OCI-LY3 (cell line): ENCODE data around the gene HBG2.

Source experiments
- EZH2phosphoT487 ChIP-seq: fragments of 200-600 bp; shearing (Covaris generic); IDR thresholded peaks from 2 replicates; pipeline ENCODE4 v1.6.1; 2018; ENCODE audit warnings: antibody characterized with exemption, mixed run types, low read depth
- TF ChIP-seq, protein P1 (sequence below): fragments of 200-600, 300-600 bp; sonication (generic); IDR thresholded peaks from 2 replicates; pipeline ENCODE4 v1.5.1; 2014; ENCODE audit warnings: antibody characterized with exemption, low read length, low read depth

DNA sequence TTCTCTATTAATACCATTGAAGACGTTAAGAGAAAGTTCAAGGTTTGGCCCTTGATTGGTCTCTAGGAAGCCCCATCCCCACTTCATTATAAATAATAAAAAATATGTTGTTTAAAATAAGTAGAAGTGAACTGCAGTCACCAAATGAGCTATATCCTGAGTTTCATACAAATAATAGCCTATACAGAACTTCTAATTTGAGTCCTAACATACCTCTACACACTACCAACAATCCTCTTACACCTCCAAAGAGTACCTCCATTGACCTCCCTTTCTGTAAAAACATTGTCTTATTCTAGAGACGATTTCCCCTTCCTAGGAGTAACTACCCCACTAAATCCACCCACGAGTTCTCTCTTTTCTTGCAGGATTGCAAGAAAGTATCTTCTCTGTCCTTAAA, 13.1 kb downstream of the HBG2 start:
- TF ChIP-seq, protein P1, sequence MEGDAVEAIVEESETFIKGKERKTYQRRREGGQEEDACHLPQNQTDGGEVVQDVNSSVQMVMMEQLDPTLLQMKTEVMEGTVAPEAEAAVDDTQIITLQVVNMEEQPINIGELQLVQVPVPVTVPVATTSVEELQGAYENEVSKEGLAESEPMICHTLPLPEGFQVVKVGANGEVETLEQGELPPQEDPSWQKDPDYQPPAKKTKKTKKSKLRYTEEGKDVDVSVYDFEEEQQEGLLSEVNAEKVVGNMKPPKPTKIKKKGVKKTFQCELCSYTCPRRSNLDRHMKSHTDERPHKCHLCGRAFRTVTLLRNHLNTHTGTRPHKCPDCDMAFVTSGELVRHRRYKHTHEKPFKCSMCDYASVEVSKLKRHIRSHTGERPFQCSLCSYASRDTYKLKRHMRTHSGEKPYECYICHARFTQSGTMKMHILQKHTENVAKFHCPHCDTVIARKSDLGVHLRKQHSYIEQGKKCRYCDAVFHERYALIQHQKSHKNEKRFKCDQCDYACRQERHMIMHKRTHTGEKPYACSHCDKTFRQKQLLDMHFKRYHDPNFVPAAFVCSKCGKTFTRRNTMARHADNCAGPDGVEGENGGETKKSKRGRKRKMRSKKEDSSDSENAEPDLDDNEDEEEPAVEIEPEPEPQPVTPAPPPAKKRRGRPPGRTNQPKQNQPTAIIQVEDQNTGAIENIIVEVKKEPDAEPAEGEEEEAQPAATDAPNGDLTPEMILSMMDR = no peak
- no peak for TF ChIP-seq EZH2phosphoT487
